Osteoblast (primary cell): ENCODE results near the gene ATP5F1D. TPM values are rescaled to one million over a fixed set of nuclear protein-coding genes. Genes with fewer than 3 reads are reported as not detected.
"Not testable (repeated sequence)": the region's sequence is repeated elsewhere in the genome, so short reads cannot be mapped to it uniquely, and the experiment has no call there.

ENCODE experiments used
- DNase-seq: peaks from one replicate; pipeline ENCODE4 v3.0.0; 2011; ENCODE audit warnings: low spot score, mixed read lengths; ENCODE audit not compliant: insufficient read length; ENCODE audit errors: missing footprints
- H2AFZ ChIP-seq: 2 replicates; pipeline ENCODE4 v1.6.0; 2011; ENCODE audit warnings: mild to moderate bottlenecking, low read length
- H3K27ac ChIP-seq: 2 replicates; pipeline ENCODE4 v1.5.1; 2011; ENCODE audit warnings: mild to moderate bottlenecking, low read depth, low read length, moderate library complexity
- H3K27me3 ChIP-seq: 2 replicates; pipeline ENCODE4 v1.6.0; 2012; ENCODE audit warnings: mild to moderate bottlenecking, control low read depth, inconsistent platforms, low read length, moderate library complexity; ENCODE audit not compliant: insufficient read depth
- H3K36me3 ChIP-seq: 2 replicates; pipeline ENCODE4 v1.5.1; 2011; ENCODE audit warnings: mild to moderate bottlenecking, low read length, control low read depth, moderate library complexity; ENCODE audit not compliant: insufficient read depth
- H3K4me1 ChIP-seq: 2 replicates; pipeline ENCODE4 v1.5.1; 2011; ENCODE audit warnings: mild to moderate bottlenecking, low read length, control low read depth, moderate library complexity; ENCODE audit not compliant: insufficient read depth
- H3K4me2 ChIP-seq: 2 replicates; pipeline ENCODE4 v1.6.0; 2011; ENCODE audit warnings: mild to moderate bottlenecking, low read length; ENCODE audit not compliant: insufficient read depth
- H3K4me3 ChIP-seq: fragments of 200-600 bp; sonication (generic); 3 replicates; pipeline ENCODE4 v1.5.1; 2012; ENCODE audit warnings: mild to moderate bottlenecking, low read length, inconsistent platforms; ENCODE audit not compliant: insufficient read depth
- H3K79me2 ChIP-seq: 2 replicates; pipeline ENCODE4 v1.6.0; 2012; ENCODE audit warnings: mild to moderate bottlenecking, low read length, control low read depth, inconsistent platforms; ENCODE audit not compliant: insufficient read depth
- H3K9me3 ChIP-seq: 2 replicates; pipeline ENCODE4 v1.5.1; 2011; ENCODE audit warnings: low read depth, low read length, control low read depth
- H4K20me1 ChIP-seq: 2 replicates; pipeline ENCODE4 v1.6.0; 2012; ENCODE audit warnings: mild to moderate bottlenecking, low read length, control low read depth; ENCODE audit not compliant: insufficient read depth
- total RNA-seq: library from RNA; depleted of rRNA; stranded (reverse); fragments of >200 nt; gene quantifications from 2 replicates; pipeline ENCODE4 v1.2.3, GENCODE V29; 2012
- TF ChIP-seq, protein P1 (sequence below): IDR thresholded peaks from 2 replicates; pipeline ENCODE4 v1.5.1; 2011; ENCODE audit warnings: mild to moderate bottlenecking, low read depth, low read length, moderate library complexity; ENCODE audit errors: extremely low read depth

The ATP5F1D gene
- 12.4 and 13.8 TPM in 2 replicates for total RNA-seq

DNA sequence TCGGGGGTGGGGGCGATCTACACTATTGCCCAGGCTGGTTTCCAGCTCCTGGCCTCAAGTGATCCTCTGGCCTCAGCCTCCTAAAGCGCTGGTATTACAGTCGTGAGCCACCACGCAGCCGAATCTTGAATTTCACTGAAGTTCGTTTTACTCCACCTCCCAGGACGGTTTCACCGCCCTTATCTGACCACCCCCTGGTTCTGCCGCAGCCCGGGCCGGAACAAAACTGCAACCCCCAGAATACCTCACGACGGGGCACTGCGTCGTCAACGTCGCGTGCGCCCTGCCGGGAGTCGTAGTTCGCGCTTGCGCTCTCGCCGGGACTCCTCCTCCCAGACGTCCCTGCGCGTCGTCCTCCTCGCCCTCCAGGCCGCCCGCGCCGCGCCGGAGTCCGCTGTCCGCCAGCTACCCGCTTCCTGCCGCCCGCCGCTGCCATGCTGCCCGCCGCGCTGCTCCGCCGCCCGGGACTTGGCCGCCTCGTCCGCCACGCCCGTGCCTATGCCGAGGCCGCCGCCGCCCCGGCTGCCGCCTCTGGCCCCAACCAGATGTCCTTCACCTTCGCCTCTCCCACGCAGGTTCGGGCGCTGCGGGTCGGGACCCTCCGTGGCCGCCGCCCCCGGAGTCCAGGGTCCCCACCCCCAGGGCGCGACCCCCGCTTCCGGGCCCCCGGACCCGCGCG is at the start of gene ATP5F1D:
TSS of gene ATP5F1D (plus strand) at position 335 of the 679 bp plus-strand sequence. CDS start at position 435, 100 bp downstream.
- Histone ChIP-seq H2AFZ (peak within 1 kb of the TSS; percentile 90), H3K27ac (peak within 1 kb of the TSS; percentile 82), H3K4me3 (peak within 1 kb of the TSS; percentile 89), H4K20me1 (peaks cover 21% of the 10 kb centered on the region), H3K4me2 (peak within 1 kb of the TSS; percentile 90), H3K4me1 (peaks cover 40% of the 10 kb centered on the region), H3K27me3 (no peaks in the 10 kb centered on the region), H3K79me2 (peaks cover 29% of the 10 kb centered on the region), H3K9me3 (no peaks in the 10 kb centered on the region), H3K36me3 (no peaks in the 10 kb centered on the region)
- peak; percentile 100 for DNase-seq
- TF ChIP-seq, protein P1, sequence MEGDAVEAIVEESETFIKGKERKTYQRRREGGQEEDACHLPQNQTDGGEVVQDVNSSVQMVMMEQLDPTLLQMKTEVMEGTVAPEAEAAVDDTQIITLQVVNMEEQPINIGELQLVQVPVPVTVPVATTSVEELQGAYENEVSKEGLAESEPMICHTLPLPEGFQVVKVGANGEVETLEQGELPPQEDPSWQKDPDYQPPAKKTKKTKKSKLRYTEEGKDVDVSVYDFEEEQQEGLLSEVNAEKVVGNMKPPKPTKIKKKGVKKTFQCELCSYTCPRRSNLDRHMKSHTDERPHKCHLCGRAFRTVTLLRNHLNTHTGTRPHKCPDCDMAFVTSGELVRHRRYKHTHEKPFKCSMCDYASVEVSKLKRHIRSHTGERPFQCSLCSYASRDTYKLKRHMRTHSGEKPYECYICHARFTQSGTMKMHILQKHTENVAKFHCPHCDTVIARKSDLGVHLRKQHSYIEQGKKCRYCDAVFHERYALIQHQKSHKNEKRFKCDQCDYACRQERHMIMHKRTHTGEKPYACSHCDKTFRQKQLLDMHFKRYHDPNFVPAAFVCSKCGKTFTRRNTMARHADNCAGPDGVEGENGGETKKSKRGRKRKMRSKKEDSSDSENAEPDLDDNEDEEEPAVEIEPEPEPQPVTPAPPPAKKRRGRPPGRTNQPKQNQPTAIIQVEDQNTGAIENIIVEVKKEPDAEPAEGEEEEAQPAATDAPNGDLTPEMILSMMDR = no peak

DNA sequence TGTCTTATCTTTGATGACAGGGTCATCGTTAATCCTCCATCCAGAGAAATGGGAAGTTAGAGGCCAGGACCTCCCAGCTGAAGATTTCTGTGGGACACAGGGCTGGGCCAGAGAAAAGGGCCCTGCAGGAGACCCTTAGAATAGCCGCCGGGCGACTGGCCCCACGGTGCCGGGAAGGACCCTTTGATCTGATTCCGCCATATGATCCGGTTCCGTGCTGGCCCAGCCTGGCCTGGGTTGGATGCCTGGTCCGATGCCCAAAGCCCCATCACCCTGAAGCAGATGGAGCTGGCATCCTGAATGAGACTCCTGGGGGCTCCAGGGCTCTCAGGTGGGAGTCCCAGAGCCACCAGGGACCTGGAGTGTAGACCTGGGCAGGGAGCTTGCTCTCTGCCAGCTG is 42.0 kb upstream of the ATP5F1D start:
- Histone ChIP-seq H3K4me2 (no peak overlapping the region), H4K20me1 (no peaks in the 10 kb centered on the region), H3K79me2 (no peaks in the 10 kb centered on the region), H3K27me3 (no peaks in the 10 kb centered on the region), H3K9me3 (no peaks in the 10 kb centered on the region), H3K36me3 (no peaks in the 10 kb centered on the region), H3K4me3 (no peak overlapping the region), H3K4me1 (peaks cover 7% of the 10 kb centered on the region), H3K27ac (no peak overlapping the region), H2AFZ (no peak overlapping the region)
- DNase-seq = peak; percentile 59
- TF ChIP-seq, protein P1 = no peak

DNA sequence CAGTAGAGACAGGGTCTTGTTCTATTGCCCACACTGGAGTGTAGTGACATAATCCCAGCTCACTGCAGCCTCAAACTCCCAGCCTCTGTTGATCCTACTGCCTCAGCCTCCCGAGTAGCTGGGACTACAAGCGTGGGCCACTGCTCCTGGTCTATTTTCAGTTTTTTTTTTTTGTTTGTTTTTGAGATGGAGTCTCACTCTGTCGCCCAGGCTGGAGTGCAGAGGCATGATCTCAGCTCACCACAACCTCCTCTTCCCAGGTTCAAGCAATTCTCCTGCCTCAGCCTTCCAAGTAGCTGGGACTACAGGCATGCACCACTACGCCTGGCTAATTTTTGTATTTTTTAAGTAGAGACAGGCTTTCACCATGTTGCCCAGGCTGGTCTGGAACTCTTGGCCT is 40.9 kb upstream of the ATP5F1D start:
- not testable (repeated sequence) for H3K36me3 ChIP-seq, H3K9me3 ChIP-seq, H3K79me2 ChIP-seq, H3K27ac ChIP-seq, H3K27me3 ChIP-seq, H2AFZ ChIP-seq, DNase-seq, H3K4me3 ChIP-seq, H3K4me2 ChIP-seq, H4K20me1 ChIP-seq
- H3K4me1 ChIP-seq = peaks cover 11% of the 10 kb centered on the region

DNA sequence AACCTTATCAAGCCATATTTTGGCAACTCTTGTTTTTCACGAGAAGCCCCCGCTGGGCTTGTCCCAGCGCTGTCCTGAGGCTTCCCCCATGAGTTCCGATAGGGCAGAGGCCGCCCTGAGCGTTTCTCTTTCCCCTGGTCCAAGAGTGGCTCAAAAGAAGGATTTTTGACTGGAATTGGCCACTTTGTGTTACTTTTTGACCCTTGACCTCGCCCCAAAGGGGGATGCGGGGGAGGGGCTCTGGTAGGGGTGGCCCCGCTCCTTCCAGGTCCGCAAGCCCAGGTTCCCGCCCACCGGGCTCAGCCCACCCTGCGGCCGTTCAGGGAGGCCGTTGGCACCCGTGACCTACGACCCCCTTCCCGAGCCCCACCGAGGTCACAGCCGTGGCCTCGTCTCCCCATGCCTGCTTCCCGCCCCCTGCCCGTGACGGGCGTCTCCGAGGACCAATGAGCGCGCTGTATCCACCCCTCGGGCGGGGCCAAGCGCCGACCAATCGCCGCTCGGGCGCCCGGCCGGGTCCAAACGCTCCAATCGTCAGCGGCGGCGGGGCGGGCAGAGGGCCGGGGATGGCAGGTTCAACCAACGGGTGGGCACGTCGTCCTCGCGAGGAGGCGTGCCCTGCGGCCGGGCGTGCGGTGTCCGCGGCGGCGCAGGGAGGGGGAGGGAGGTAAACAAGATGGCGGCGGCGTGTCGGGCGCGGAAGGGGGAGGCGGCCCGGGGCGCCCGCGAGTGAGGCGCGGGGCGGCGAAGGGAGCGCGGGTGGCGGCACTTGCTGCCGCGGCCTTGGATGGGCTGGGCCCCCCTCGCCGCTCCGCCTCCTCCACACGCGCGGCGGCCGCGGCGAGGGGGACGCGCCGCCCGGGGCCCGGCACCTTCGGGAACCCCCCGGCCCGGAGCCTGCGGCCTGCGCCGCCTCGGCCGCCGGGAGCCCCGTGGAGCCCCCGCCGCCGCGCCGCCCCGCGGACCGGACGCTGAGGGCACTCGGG is 36.1 kb upstream of the ATP5F1D start, which contains the start of gene STK11:
TSS of gene STK11 (plus strand) at position 665 of the 986 bp plus-strand sequence. CDS start 1,136 bp downstream, outside the sequence.
- Histone ChIP-seq H4K20me1 (peaks cover 20% of the 10 kb centered on the region), H3K4me1 (peaks cover 20% of the 10 kb centered on the region), H3K27ac (peak within 1 kb of the TSS; percentile 79), H3K4me2 (peak within 1 kb of the TSS; percentile 98), H3K4me3 (peak within 1 kb of the TSS; percentile 90), H3K27me3 (no peaks in the 10 kb centered on the region), H3K9me3 (no peaks in the 10 kb centered on the region), H2AFZ (peak within 1 kb of the TSS; percentile 77), H3K36me3 (peaks cover 10% of the 10 kb centered on the region), H3K79me2 (peaks cover 41% of the 10 kb centered on the region)
- DNase-seq = peak; percentile 100
- TF ChIP-seq, protein P1 = no peak
